Esophagus squamous epithelium (tissue), 4 donors: Measurements from ENCODE around the gene PRKCE.

Experiments
- CTCF ChIP-seq, 6 experiments: fragments of 450-650 bp in 4 of 6; fragments of 200-600 bp in 2 of 6; sonication (generic) in 2 of 6; IDR thresholded peaks; one replicate each; pipeline ENCODE4 v1.5.1; 2016 to 2019; ENCODE audit warnings: antibody characterized with exemption in 6 of 6, mild to moderate bottlenecking in 4 of 6, moderate library complexity in 4 of 6
- POLR2A ChIP-seq, 4 donors: fragments of 450-650 bp; IDR thresholded peaks; one replicate each; pipeline ENCODE4 v1.6.1; 2017; ENCODE audit warnings: antibody characterized with exemption in 4 of 4, mild to moderate bottlenecking in 4 of 4, moderate library complexity in 3 of 4

DNA sequence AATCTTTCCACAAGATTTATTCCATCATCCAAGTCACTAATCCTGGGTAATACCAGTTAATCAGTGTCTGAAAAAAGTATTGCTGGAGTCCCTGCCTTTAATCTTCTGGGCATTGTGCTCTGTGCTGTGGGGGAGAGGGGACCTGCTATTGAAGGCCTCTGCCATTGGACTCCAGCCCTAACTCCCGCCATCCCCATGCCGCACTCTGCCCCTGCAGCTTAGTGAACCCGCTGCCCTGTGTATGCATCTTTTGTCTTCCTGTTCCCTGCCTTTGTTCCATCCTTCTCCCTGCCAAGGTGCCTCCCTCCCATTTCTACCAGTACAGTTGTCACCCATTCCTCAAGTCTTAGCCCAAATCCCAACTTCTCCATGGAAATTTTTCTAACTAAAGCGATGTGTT, 532.0 kb downstream of the PRKCE start:
- TF ChIP-seq CTCF (IDR thresholded peaks at IDR 0.05), result no peak
- TF ChIP-seq POLR2A (IDR thresholded peaks at IDR 0.05), result no peak
